Endothelial cell (in vitro differentiated cells): ENCODE measurements around the gene SLC22A24. TPM values are rescaled to one million over a fixed set of nuclear protein-coding genes. Genes with fewer than 3 reads are reported as not detected.

Source experiments
- DNase-seq: peaks from one replicate; pipeline ENCODE4 v3.0.0; 2021; ENCODE audit warnings: low spot score
- H3K27ac Mint-ChIP-seq: one replicate; pipeline ENCODE4 v1.8.0; 2021; ENCODE audit warnings: mixed read lengths, inconsistent platforms; ENCODE audit not compliant: unreplicated experiment
- H3K27me3 Mint-ChIP-seq: one replicate; pipeline ENCODE4 v1.8.0; 2021; ENCODE audit warnings: mild to moderate bottlenecking, moderate library complexity, mixed read lengths, inconsistent platforms; ENCODE audit not compliant: unreplicated experiment
- H3K36me3 Mint-ChIP-seq: one replicate; pipeline ENCODE4 v1.8.0; 2021; ENCODE audit warnings: mild to moderate bottlenecking, low read depth, mixed read lengths, inconsistent platforms; ENCODE audit not compliant: unreplicated experiment
- H3K4me1 Mint-ChIP-seq: one replicate; pipeline ENCODE4 v1.8.0; 2021; ENCODE audit warnings: mild to moderate bottlenecking, mixed read lengths, inconsistent platforms; ENCODE audit not compliant: unreplicated experiment
- H3K4me3 Mint-ChIP-seq: one replicate; pipeline ENCODE4 v1.8.0; 2021; ENCODE audit warnings: mild to moderate bottlenecking, mixed read lengths, inconsistent platforms; ENCODE audit not compliant: unreplicated experiment
- H3K9me3 Mint-ChIP-seq: one replicate; pipeline ENCODE4 v1.8.0; 2021; ENCODE audit warnings: mixed read lengths, inconsistent platforms; ENCODE audit not compliant: unreplicated experiment
- CTCF ChIP-seq: fragments of 200-600 bp; sonication (generic); IDR thresholded peaks from one replicate; pipeline ENCODE4 v1.5.0; 2021; ENCODE audit warnings: antibody characterized with exemption; ENCODE audit not compliant: unreplicated experiment
- total RNA-seq: library from RNA; stranded (reverse); fragmentation: NEBNext Ultra II Directional; extraction: Animal tissue kit (Norgen Biotek cat#: 25700); gene quantifications from one replicate; pipeline ENCODE4 v1.2.1, GENCODE V29; 2021; ENCODE audit not compliant: unreplicated experiment

Gene SLC22A24
- total RNA-seq, 1 donor from 2014 or later = not detected

- no peaks in the 10 kb centered on the region for H3K36me3 Mint-ChIP-seq
- no peaks in the 10 kb centered on the region for H3K9me3 Mint-ChIP-seq
- no peak for TF ChIP-seq CTCF
- no peak for DNase-seq
- no peaks in the 10 kb centered on the region for H3K4me1 Mint-ChIP-seq
- no peaks in the 10 kb centered on the region for H3K27me3 Mint-ChIP-seq
- H3K4me3 Mint-ChIP-seq = no peak overlapping the region
- no peak overlapping the region for H3K27ac Mint-ChIP-seq
These were observed 21.8 kb upstream of the SLC22A24 start for GRCh38 chr11:63165706-63166310.

- H3K36me3 Mint-ChIP-seq = no peaks in the 10 kb centered on the region
These were observed 11.8 kb upstream of the SLC22A24 start for GRCh38 chr11:63155794-63156193.

GRCh38 chr11:63146581-63146980 lies 2.6 kb upstream of the SLC22A24 start:
- H3K4me3 Mint-ChIP-seq = no peak overlapping the region
- no peak for DNase-seq
- H3K27me3 Mint-ChIP-seq = no peaks in the 10 kb centered on the region
- H3K36me3 Mint-ChIP-seq = no peaks in the 10 kb centered on the region
- H3K9me3 Mint-ChIP-seq = no peaks in the 10 kb centered on the region
- H3K4me1 Mint-ChIP-seq = peaks cover 3% of the 10 kb centered on the region
- TF ChIP-seq CTCF = no peak
- H3K27ac Mint-ChIP-seq = no peak overlapping the region

More at GRCh38 chr11:63155794-63156193, 11.8 kb upstream of the SLC22A24 start:
- no peak overlapping the region for H3K4me3 Mint-ChIP-seq
- no peaks in the 10 kb centered on the region for H3K9me3 Mint-ChIP-seq
- H3K4me1 Mint-ChIP-seq = no peaks in the 10 kb centered on the region
- no peak for DNase-seq
- no peak for TF ChIP-seq CTCF
- H3K27ac Mint-ChIP-seq = no peak overlapping the region
- H3K27me3 Mint-ChIP-seq = no peaks in the 10 kb centered on the region

- H3K27ac Mint-ChIP-seq = no peak overlapping the region
- DNase-seq = no peak
- no peak overlapping the region for H3K4me3 Mint-ChIP-seq
- H3K27me3 Mint-ChIP-seq = no peaks in the 10 kb centered on the region
- H3K4me1 Mint-ChIP-seq = peaks cover 3% of the 10 kb centered on the region
- no peaks in the 10 kb centered on the region for H3K9me3 Mint-ChIP-seq
- no peak for TF ChIP-seq CTCF
- H3K36me3 Mint-ChIP-seq = no peaks in the 10 kb centered on the region
These were observed 1.6 kb downstream of the SLC22A24 start for GRCh38 chr11:63142459-63142858.

GRCh38 chr11:63132985-63133775 lies 10.8 kb downstream of the SLC22A24 start:
- no peak for TF ChIP-seq CTCF
- no peaks in the 10 kb centered on the region for H3K36me3 Mint-ChIP-seq
- no peak for DNase-seq
- H3K27ac Mint-ChIP-seq = no peak overlapping the region
- no peaks in the 10 kb centered on the region for H3K27me3 Mint-ChIP-seq
- no peaks in the 10 kb centered on the region for H3K9me3 Mint-ChIP-seq
- no peaks in the 10 kb centered on the region for H3K4me1 Mint-ChIP-seq
- no peak overlapping the region for H3K4me3 Mint-ChIP-seq
